Neural cell (in vitro differentiated cells): ENCODE data around the gene MYL4. TPM values are rescaled to one million over a fixed set of nuclear protein-coding genes. Genes with fewer than 3 reads are reported as not detected.

Experiments
- H2AFZ ChIP-seq: fragments of 200-600, 300-800 bp; sonication (generic), shearing (Covaris generic); 2 replicates; pipeline ENCODE4 v1.6.0; 2014; ENCODE audit warnings: low read depth, mild to moderate bottlenecking, antibody characterized with exemption, low read length, moderate library complexity
- H3F3A ChIP-seq: fragments of 200-600 bp; shearing (Covaris generic); 2 replicates; pipeline ENCODE4 v1.6.1; 2016; ENCODE audit warnings: mild to moderate bottlenecking, moderate library complexity, mixed read lengths, antibody characterized with exemption, low read length; ENCODE audit not compliant: insufficient read depth, poor library complexity, severe bottlenecking
- H3K27ac ChIP-seq: fragments of 200-600, 300-800 bp; sonication (generic), shearing (Covaris generic); 2 replicates; pipeline ENCODE4 v1.5.1; 2014; ENCODE audit warnings: mild to moderate bottlenecking, low read length, moderate library complexity
- H3K27me3 ChIP-seq: fragments of 300-800, 200-600 bp; sonication (generic), shearing (Covaris generic); 2 replicates; pipeline ENCODE4 v1.6.0; 2014; ENCODE audit warnings: mild to moderate bottlenecking, low read depth, low read length, moderate library complexity; ENCODE audit not compliant: insufficient read depth
- H3K36me3 ChIP-seq: fragments of 300-800, 200-600 bp; sonication (generic), shearing (Covaris generic); 2 replicates; pipeline ENCODE4 v1.5.1; 2014; ENCODE audit warnings: mild to moderate bottlenecking, antibody characterized with exemption, low read length, moderate library complexity; ENCODE audit not compliant: insufficient read depth
- H3K4me2 ChIP-seq: fragments of 300-800, 200-600 bp; sonication (generic), shearing (Covaris generic); 2 replicates; pipeline ENCODE4 v1.6.0; 2014; ENCODE audit warnings: mild to moderate bottlenecking, low read length
- H3K4me3 ChIP-seq: fragments of 300-800, 200-600 bp; sonication (generic), shearing (Covaris generic); 2 replicates; pipeline ENCODE4 v1.5.1; 2014; ENCODE audit warnings: mild to moderate bottlenecking, low read length, moderate library complexity
- H3K79me2 ChIP-seq: fragments of 200-600 bp; shearing (Covaris generic); replicated peaks from 2 replicates; pipeline ENCODE4 v1.6.0; 2014; ENCODE audit warnings: mild to moderate bottlenecking, low read length, moderate library complexity; ENCODE audit not compliant: insufficient read depth
- H3K9ac ChIP-seq: fragments of 300-800, 200-600 bp; sonication (generic), shearing (Covaris generic); 2 replicates; pipeline ENCODE4 v1.6.1; 2016; ENCODE audit warnings: mild to moderate bottlenecking, low read length, mixed read lengths
- H3K9me2 ChIP-seq: fragments of 200-600 bp; shearing (Covaris generic); 2 replicates; pipeline ENCODE4 v1.6.1; 2016; ENCODE audit warnings: mild to moderate bottlenecking, low read length, mixed read lengths; ENCODE audit not compliant: insufficient read depth
- H3K9me3 ChIP-seq: fragments of 200-600, 300-800 bp; sonication (generic), shearing (Covaris generic); 2 replicates; pipeline ENCODE4 v1.6.1; 2016; ENCODE audit warnings: mild to moderate bottlenecking, mixed run types, low read length, moderate library complexity, mixed read lengths
- H4K20me1 ChIP-seq: fragments of 200-600 bp; shearing (Covaris generic); 2 replicates; pipeline ENCODE4 v1.6.1; 2016; ENCODE audit warnings: mild to moderate bottlenecking, mixed run types; ENCODE audit not compliant: insufficient read depth
- EP300 ChIP-seq: fragments of 450-650 bp; conservative IDR thresholded peaks from 2 replicates; pipeline ENCODE4 v1.6.1; 2014; ENCODE audit warnings: antibody characterized with exemption, mild to moderate bottlenecking, moderate library complexity; ENCODE audit not compliant: poor library complexity, severe bottlenecking
- EZH2 ChIP-seq: fragments of 200-600, 300-800 bp; shearing (Covaris generic), sonication (generic); IDR thresholded peaks from 2 replicates; pipeline ENCODE4 v1.6.1; 2014; ENCODE audit warnings: antibody characterized with exemption, low read length, borderline replicate concordance, mild to moderate bottlenecking; ENCODE audit not compliant: insufficient read depth, poor library complexity, severe bottlenecking
- MXI1 ChIP-seq: fragments of 450-650 bp; conservative IDR thresholded peaks from 2 replicates; pipeline ENCODE4 v1.6.1; 2014; ENCODE audit warnings: antibody characterized with exemption, mild to moderate bottlenecking; ENCODE audit not compliant: poor library complexity, severe bottlenecking
- POLR2AphosphoS5 ChIP-seq: IDR thresholded peaks from 2 replicates; pipeline ENCODE4 v1.6.1; 2012
- RAD21 ChIP-seq: fragments of 450-650 bp; conservative IDR thresholded peaks from 2 replicates; pipeline ENCODE4 v1.6.1; 2014; ENCODE audit warnings: antibody characterized with exemption, mild to moderate bottlenecking, moderate library complexity
- SMC3 ChIP-seq: fragments of 450-650 bp; conservative IDR thresholded peaks from 2 replicates; pipeline ENCODE4 v1.6.1; 2014; ENCODE audit warnings: antibody characterized with exemption, mild to moderate bottlenecking, moderate library complexity; ENCODE audit not compliant: poor library complexity
- TAF1 ChIP-seq: IDR thresholded peaks from 2 replicates; pipeline ENCODE4 v1.6.1; 2012; ENCODE audit warnings: low read depth
- polyA minus RNA-seq: library from RNA; depleted of rRNA, polyadenylated mRNA; stranded (reverse); fragments of >200 nt; gene quantifications from 2 replicates; pipeline ENCODE4 v1.2.3, GENCODE V29; 2014
- polyA plus RNA-seq: library from polyadenylated mRNA; depleted of rRNA; stranded (reverse); fragments of >200 nt; gene quantifications from 2 replicates; pipeline ENCODE4 v1.2.3, GENCODE V29; 2014
- TF ChIP-seq, protein P1 (sequence below): IDR thresholded peaks from 2 replicates; pipeline ENCODE4 v1.6.1; 2012; ENCODE audit warnings: borderline replicate concordance
- TF ChIP-seq, protein P2 (sequence below): fragments of 450-650 bp; IDR thresholded peaks from 2 replicates; pipeline ENCODE4 v1.5.1; 2014; ENCODE audit warnings: antibody characterized with exemption, mild to moderate bottlenecking, moderate library complexity; ENCODE audit not compliant: poor library complexity, severe bottlenecking

Gene MYL4
- not detected in 2 replicates for polyA plus RNA-seq
- not detected in 2 replicates for polyA minus RNA-seq

DNA sequence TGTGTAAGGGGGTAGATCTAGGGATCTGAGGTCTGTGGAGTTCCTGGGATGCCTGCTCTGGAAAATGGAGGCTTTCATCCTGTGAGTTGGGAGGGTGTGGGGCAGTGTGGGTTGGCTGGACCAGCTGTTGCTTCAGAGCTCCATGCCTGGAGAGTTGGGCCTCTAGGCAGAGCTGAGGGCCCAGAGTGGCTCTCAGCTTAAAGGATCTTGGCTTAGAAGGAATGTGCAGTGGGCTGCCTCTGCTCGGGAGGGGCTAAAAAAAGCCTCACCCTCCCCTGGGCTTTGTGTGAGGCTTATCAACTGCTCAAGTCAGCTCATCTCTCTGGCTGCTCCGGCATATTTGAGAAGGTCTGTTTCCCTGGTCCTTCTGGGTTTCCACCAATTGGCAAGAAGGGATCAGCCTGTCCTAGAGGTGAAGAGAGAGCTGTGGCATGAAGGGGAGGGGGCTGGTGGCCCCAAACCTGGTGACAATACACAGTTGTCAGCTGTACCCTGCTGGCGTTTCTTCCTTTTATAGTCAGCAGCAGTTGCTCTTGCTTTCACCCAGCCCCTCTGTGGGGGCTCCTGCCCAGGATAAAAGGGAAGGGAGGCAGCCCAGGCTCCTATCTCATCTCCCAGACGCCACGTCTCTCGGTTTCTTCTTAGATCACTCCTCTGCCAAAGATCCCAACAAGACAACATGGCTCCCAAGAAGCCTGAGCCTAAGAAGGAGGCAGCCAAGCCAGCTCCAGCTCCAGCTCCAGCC, at the start of gene MYL4:
Gene MYL4, plus strand, starts transcription at position 605 of the 745 bp plus-strand sequence. Its CDS starts 75 bp downstream, at position 680.
- H3K36me3 ChIP-seq: no peaks in the 10 kb centered on the region
- H3F3A ChIP-seq: no peaks in the 10 kb centered on the region
- H2AFZ ChIP-seq: no peak within 1 kb of the TSS
- no peak within 1 kb of the TSS for H3K27ac ChIP-seq
- no peaks in the 10 kb centered on the region for H3K27me3 ChIP-seq
- H3K4me2 ChIP-seq: no peak within 1 kb of the TSS
- no peaks in the 10 kb centered on the region for H3K9me2 ChIP-seq
- H4K20me1 ChIP-seq: no peaks in the 10 kb centered on the region
- TF ChIP-seq MXI1 (no peak), SMC3 (no peak), EZH2 (no peak), POLR2AphosphoS5 (no peak), TAF1 (no peak)
- H3K9me3 ChIP-seq: no peaks in the 10 kb centered on the region
- H3K79me2 ChIP-seq: no peaks in the 10 kb centered on the region
- H3K4me3 ChIP-seq: no peak within 1 kb of the TSS
- no peak within 1 kb of the TSS for H3K9ac ChIP-seq

DNA sequence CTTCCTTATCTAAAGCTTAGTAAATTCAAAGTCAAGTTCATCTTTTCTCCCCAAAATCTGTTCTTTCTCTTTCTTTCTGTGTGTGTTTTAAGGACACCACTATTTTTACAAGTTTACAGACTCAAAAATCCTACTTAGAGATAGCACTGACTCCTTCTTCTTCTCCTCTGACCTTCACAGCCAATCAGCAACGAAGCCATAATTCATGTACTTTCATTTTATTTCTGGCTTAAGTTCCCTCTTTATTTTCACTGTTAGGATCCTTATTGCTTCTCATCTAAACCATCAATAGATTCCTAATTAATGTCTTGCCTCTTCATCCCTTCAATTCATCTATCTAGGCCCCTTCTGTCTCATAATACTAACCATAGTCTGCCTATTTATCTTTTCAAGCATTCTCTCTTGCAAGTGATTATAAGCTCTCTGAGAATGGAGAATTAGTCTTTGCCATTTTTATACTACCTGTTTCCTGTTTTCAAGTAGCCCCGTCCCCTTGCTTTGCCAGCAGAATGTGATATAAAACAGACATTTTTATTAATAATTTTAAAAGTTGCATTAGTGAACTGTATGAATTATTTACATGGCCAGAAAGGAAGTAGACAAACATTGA, 47.0 kb upstream of the MYL4 start:
- Histone ChIP-seq H3K36me3 (no peaks in the 10 kb centered on the region), H3K9me3 (no peaks in the 10 kb centered on the region), H4K20me1 (no peaks in the 10 kb centered on the region), H3F3A (no peaks in the 10 kb centered on the region), H3K27me3 (no peaks in the 10 kb centered on the region), H3K27ac (no peak overlapping the region), H3K9ac (no peak overlapping the region), H2AFZ (no peak overlapping the region), H3K9me2 (no peaks in the 10 kb centered on the region), H3K4me2 (no peak overlapping the region), H3K4me3 (no peak overlapping the region), H3K79me2 (no peaks in the 10 kb centered on the region)
- no peak for TF ChIP-seq SMC3
- no peak for TF ChIP-seq MXI1
- TF ChIP-seq, protein P1, sequence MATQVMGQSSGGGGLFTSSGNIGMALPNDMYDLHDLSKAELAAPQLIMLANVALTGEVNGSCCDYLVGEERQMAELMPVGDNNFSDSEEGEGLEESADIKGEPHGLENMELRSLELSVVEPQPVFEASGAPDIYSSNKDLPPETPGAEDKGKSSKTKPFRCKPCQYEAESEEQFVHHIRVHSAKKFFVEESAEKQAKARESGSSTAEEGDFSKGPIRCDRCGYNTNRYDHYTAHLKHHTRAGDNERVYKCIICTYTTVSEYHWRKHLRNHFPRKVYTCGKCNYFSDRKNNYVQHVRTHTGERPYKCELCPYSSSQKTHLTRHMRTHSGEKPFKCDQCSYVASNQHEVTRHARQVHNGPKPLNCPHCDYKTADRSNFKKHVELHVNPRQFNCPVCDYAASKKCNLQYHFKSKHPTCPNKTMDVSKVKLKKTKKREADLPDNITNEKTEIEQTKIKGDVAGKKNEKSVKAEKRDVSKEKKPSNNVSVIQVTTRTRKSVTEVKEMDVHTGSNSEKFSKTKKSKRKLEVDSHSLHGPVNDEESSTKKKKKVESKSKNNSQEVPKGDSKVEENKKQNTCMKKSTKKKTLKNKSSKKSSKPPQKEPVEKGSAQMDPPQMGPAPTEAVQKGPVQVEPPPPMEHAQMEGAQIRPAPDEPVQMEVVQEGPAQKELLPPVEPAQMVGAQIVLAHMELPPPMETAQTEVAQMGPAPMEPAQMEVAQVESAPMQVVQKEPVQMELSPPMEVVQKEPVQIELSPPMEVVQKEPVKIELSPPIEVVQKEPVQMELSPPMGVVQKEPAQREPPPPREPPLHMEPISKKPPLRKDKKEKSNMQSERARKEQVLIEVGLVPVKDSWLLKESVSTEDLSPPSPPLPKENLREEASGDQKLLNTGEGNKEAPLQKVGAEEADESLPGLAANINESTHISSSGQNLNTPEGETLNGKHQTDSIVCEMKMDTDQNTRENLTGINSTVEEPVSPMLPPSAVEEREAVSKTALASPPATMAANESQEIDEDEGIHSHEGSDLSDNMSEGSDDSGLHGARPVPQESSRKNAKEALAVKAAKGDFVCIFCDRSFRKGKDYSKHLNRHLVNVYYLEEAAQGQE: no peak
- TF ChIP-seq, protein P2, sequence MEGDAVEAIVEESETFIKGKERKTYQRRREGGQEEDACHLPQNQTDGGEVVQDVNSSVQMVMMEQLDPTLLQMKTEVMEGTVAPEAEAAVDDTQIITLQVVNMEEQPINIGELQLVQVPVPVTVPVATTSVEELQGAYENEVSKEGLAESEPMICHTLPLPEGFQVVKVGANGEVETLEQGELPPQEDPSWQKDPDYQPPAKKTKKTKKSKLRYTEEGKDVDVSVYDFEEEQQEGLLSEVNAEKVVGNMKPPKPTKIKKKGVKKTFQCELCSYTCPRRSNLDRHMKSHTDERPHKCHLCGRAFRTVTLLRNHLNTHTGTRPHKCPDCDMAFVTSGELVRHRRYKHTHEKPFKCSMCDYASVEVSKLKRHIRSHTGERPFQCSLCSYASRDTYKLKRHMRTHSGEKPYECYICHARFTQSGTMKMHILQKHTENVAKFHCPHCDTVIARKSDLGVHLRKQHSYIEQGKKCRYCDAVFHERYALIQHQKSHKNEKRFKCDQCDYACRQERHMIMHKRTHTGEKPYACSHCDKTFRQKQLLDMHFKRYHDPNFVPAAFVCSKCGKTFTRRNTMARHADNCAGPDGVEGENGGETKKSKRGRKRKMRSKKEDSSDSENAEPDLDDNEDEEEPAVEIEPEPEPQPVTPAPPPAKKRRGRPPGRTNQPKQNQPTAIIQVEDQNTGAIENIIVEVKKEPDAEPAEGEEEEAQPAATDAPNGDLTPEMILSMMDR: no peak
- TF ChIP-seq RAD21: no peak
- TF ChIP-seq POLR2AphosphoS5: no peak
- no peak for TF ChIP-seq TAF1
- TF ChIP-seq EZH2: no peak
- TF ChIP-seq EP300: no peak
